Liver (tissue), 9 donors: ENCODE measurements around the gene OR6C4. TPM values are rescaled to one million over a fixed set of nuclear protein-coding genes. Genes with fewer than 3 reads are reported as not detected.
"Not testable (repeated sequence)": the region's sequence is repeated elsewhere in the genome, so short reads cannot be mapped to it uniquely, and the experiment has no call there.

ENCODE experiments used
- DNase-seq: peaks from one replicate; pipeline ENCODE4 v3.0.0-alpha.2; 2017; ENCODE audit warnings: low spot score
- H3K27ac ChIP-seq, 2 donors: one replicate each; pipeline ENCODE4 v1.7.0; 2013; ENCODE audit warnings: inconsistent platforms in 2 of 2, low read length in 2 of 2, control low read depth in 1 of 2, low read depth in 1 of 2, mild to moderate bottlenecking in 1 of 2
- H3K27me3 ChIP-seq, 4 donors: one replicate each; pipeline versions ENCODE4 v1.6.1 to v1.7.0; 2013; ENCODE audit warnings: low read length in 3 of 4, inconsistent platforms in 1 of 4, mild to moderate bottlenecking in 1 of 4, moderate library complexity in 1 of 4; ENCODE audit not compliant: control insufficient read depth in 4 of 4, insufficient read depth in 4 of 4
- H3K36me3 ChIP-seq, 4 donors: one replicate each; pipeline versions ENCODE4 v1.6.1 to v1.7.0; 2013; ENCODE audit warnings: low read length in 3 of 4, mild to moderate bottlenecking in 3 of 4, low read depth in 1 of 4, moderate library complexity in 1 of 4; ENCODE audit not compliant: control insufficient read depth in 4 of 4, insufficient read depth in 3 of 4
- H3K4me1 ChIP-seq, 4 donors: one replicate each; pipeline versions ENCODE4 v1.6.1 to v1.7.0; 2013; ENCODE audit warnings: low read length in 3 of 4, mild to moderate bottlenecking in 3 of 4, moderate library complexity in 1 of 4; ENCODE audit not compliant: control insufficient read depth in 4 of 4, insufficient read depth in 4 of 4
- H3K4me3 ChIP-seq, 3 donors: one replicate each; pipeline versions ENCODE4 v1.6.1 to v1.7.0; 2013; ENCODE audit warnings: low read length in 3 of 3, control low read depth in 1 of 3, low read depth in 1 of 3, mild to moderate bottlenecking in 1 of 3
- H3K9ac ChIP-seq, 2 donors: one replicate each; pipeline ENCODE4 v1.7.0; 2013; ENCODE audit warnings: low read length in 2 of 2, mild to moderate bottlenecking in 2 of 2, moderate library complexity in 2 of 2, control low read depth in 1 of 2, low read depth in 1 of 2
- H3K9me3 ChIP-seq, 4 donors: one replicate each; pipeline versions ENCODE4 v1.6.1 to v1.7.0; 2013; ENCODE audit warnings: low read length in 3 of 4; ENCODE audit not compliant: control insufficient read depth in 4 of 4
- FOXA1 ChIP-seq: IDR thresholded peaks from 2 replicates; pipeline ENCODE4 v1.6.1; 2016; ENCODE audit warnings: antibody characterized with exemption
- WGBS: extraction: QIAGEN DNeasy Blood & Tissue Kit; methylation state at CpG from one replicate; pipeline ENCODE4 v1.1.7; 2013; 5-methylcytosine and 5-hydroxymethylcytosine counted together
- polyA plus RNA-seq, 2 donors: library from polyadenylated mRNA; stranded (reverse) in 1 of 2; unstranded in 1 of 2; fragments of 200-250 nt in 1 of 2; fragments of >200 nt in 1 of 2; fragmentation: Nextera tagmentation in 1 of 2; extraction: Ambion mirVana in 1 of 2; gene quantifications; one replicate each; pipeline versions ENCODE4 v1.2.1 to v1.2.3, GENCODE V29; 2013 to 2015
- total RNA-seq, 2 donors: library from RNA; depleted of rRNA; stranded (reverse); fragments of >200 nt; gene quantifications; one replicate each; pipeline ENCODE4 v1.2.3, GENCODE V29; 2014
- donor health status: healthy.
- donor health status: healthy.
- donor health status: healthy.
- donor health status: healthy.
- donor health status: healthy.

OR6C4 gene
- total and polyA plus RNA-seq, 4 donors, result not detected

GRCh38 chr12:55585817-55586216, 36.4 kb downstream of the OR6C4 start:
- peaks cover 0 to 7% (median 1%) of the 10 kb centered on the region in 4 donors for H3K9me3 ChIP-seq
- H3K4me1 ChIP-seq, result no peaks in the 10 kb centered on the region
- no peak overlapping the region for H3K9ac ChIP-seq
- peaks cover 0 to 5% (median 0%) of the 10 kb centered on the region in 4 donors for H3K27me3 ChIP-seq
- DNase-seq, result no peak
- no peak for TF ChIP-seq FOXA1
- 69% methylated on average over 2 of the region's 2 CpGs for WGBS
- no peak overlapping the region for H3K4me3 ChIP-seq
- H3K36me3 ChIP-seq, result no peaks in the 10 kb centered on the region
- no peak overlapping the region for H3K27ac ChIP-seq

GRCh38 chr12:55590152-55590551, 40.8 kb downstream of the OR6C4 start:
- WGBS, result 66% methylated on average over 12 of the region's 12 CpGs
- not testable (repeated sequence) for H3K9ac ChIP-seq, H3K27me3 ChIP-seq, DNase-seq, H3K9me3 ChIP-seq, H3K36me3 ChIP-seq, H3K27ac ChIP-seq, H3K4me1 ChIP-seq, H3K4me3 ChIP-seq

Other genes with a start within 250 kb of the OR6C4 start
- not detected for gene OR6C1, start 235.3 kb upstream of the OR6C4 start, total RNA-seq
- not detected for gene OR6C1, start 235.3 kb upstream of the OR6C4 start, polyA plus RNA-seq
- not detected for gene OR6C3, start 218.9 kb upstream of the OR6C4 start, total RNA-seq
- not detected for gene OR6C3, start 218.9 kb upstream of the OR6C4 start, polyA plus RNA-seq
- gene OR6C75, start 186.6 kb upstream of the OR6C4 start, total RNA-seq, result not detected
- not detected for gene OR6C75, start 186.6 kb upstream of the OR6C4 start, polyA plus RNA-seq
- gene OR6C65, start 149.1 kb upstream of the OR6C4 start, total RNA-seq, result not detected
- gene OR6C65, start 149.1 kb upstream of the OR6C4 start, polyA plus RNA-seq, result not detected
- not detected for gene OR6C76, start 123.3 kb upstream of the OR6C4 start, total RNA-seq
- not detected for gene OR6C76, start 123.3 kb upstream of the OR6C4 start, polyA plus RNA-seq
- not detected for gene OR6C2, start 105.5 kb upstream of the OR6C4 start, total RNA-seq
- gene OR6C2, start 105.5 kb upstream of the OR6C4 start, polyA plus RNA-seq, result not detected
- not detected for gene OR6C70, start 79.5 kb upstream of the OR6C4 start, total RNA-seq
- gene OR6C70, start 79.5 kb upstream of the OR6C4 start, polyA plus RNA-seq, result not detected
- gene OR6C68, start 57.2 kb upstream of the OR6C4 start, total RNA-seq, result not detected
- not detected for gene OR6C68, start 57.2 kb upstream of the OR6C4 start, polyA plus RNA-seq
- not detected for gene OR2AP1, start 22.9 kb downstream of the OR6C4 start, total RNA-seq
- not detected for gene OR2AP1, start 22.9 kb downstream of the OR6C4 start, polyA plus RNA-seq
- not detected for gene OR10P1, start 87.3 kb downstream of the OR6C4 start, total RNA-seq
- not detected for gene OR10P1, start 87.3 kb downstream of the OR6C4 start, polyA plus RNA-seq
- gene ITGA7, start 158.3 kb downstream of the OR6C4 start, total RNA-seq, result 1 to 10 TPM in 1 of 2 donors, under 1 TPM in 1; 0.98 to 3.8 TPM
- 1 to 10 TPM; 2.8 to 4.9 TPM for gene ITGA7, start 158.3 kb downstream of the OR6C4 start, polyA plus RNA-seq
- gene BLOC1S1, start 166.4 kb downstream of the OR6C4 start, total RNA-seq, result 10 to 100 TPM; 43.7 to 79.6 TPM
- gene BLOC1S1, start 166.4 kb downstream of the OR6C4 start, polyA plus RNA-seq, result 100 to 1,000 TPM; 150 TPM
- gene RDH5, start 170.8 kb downstream of the OR6C4 start, total RNA-seq, result 10 to 100 TPM in 1 of 2 donors, 1 to 10 TPM in 1; 9.2 to 21.8 TPM
- gene RDH5, start 170.8 kb downstream of the OR6C4 start, polyA plus RNA-seq, result 10 to 100 TPM; 36.6 to 61.7 TPM
- 100 to 1,000 TPM; 185 to 373 TPM for gene CD63, start 179.4 kb downstream of the OR6C4 start, total RNA-seq
- gene CD63, start 179.4 kb downstream of the OR6C4 start, polyA plus RNA-seq, result 100 to 1,000 TPM; 328 to 348 TPM
- 1 to 10 TPM in 1 of 2 donors, under 1 TPM in 1; 0.84 to 5.0 TPM for gene GDF11, start 193.5 kb downstream of the OR6C4 start, total RNA-seq
- gene GDF11, start 193.5 kb downstream of the OR6C4 start, polyA plus RNA-seq, result under 1 TPM; 0.40 to 0.55 TPM